ENCODE results near the gene FNDC11. TPM values are rescaled to one million over a fixed set of nuclear protein-coding genes. Genes with fewer than 3 reads are reported as not detected.
A peak's percentile ranks its signal among the peaks of the same experiment; 100 is the strongest.

Gene FNDC11
- total and polyA plus RNA-seq, 2 of the 13 experiments (the other 11 are each of a cell fraction or from before 2014, with no cell fraction given), result 0.07 TPM; not detected in 1

GRCh38 chr20:63537525-63538203 is 16.3 kb upstream of the FNDC11 start (continued):
- TF ChIP-seq ZNF687 (CRISPR knock-in tag; IDR thresholded peaks at IDR 0.05) (peak; percentile 93), ZNF124 (CRISPR knock-in tag; IDR thresholded peaks at IDR 0.05) (peak; percentile 88; the same call in 1 of the 2 replicates), HDAC1 (CRISPR knock-in tag; IDR thresholded peaks at IDR 0.05) (peak; percentile 96), DMAP1 (CRISPR knock-in tag; IDR thresholded peaks at IDR 0.05) (0 out of 2 replicates have a peak, but pooled peaks have one; percentile 75), NCOA1 (CRISPR knock-in tag; IDR thresholded peaks at IDR 0.05) (peak; percentile 33; the same call in 1 of the 2 replicates), DPF2 (CRISPR knock-in tag; IDR thresholded peaks at IDR 0.05; ENCODE audit: borderline replicate concordance, low read depth) (no peak), ISX (CRISPR knock-in tag; conservative IDR thresholded peaks at IDR 0.05) (no peak), ZNF576 (CRISPR knock-in tag; IDR thresholded peaks at IDR 0.05) (no peak), ZNF839 (CRISPR knock-in tag; IDR thresholded peaks at IDR 0.05; ENCODE audit: borderline replicate concordance) (peak; percentile 94; the same call in 1 of the 2 replicates), NKX3-1 (CRISPR knock-in tag; IDR thresholded peaks at IDR 0.05) (0 out of 2 replicates have a peak, but pooled peaks have one; percentile 46), ZNF296 (CRISPR knock-in tag; conservative IDR thresholded peaks at IDR 0.05) (peak; percentile 96), ZSCAN21 (CRISPR knock-in tag; IDR thresholded peaks at IDR 0.05; ENCODE audit: borderline replicate concordance) (peak; percentile 94; the same call in 1 of the 2 replicates), IKZF1 (IDR thresholded peaks at IDR 0.05) (no peak), WIZ (CRISPR knock-in tag; IDR thresholded peaks at IDR 0.05) (peak; percentile 80; the same call in 1 of the 2 replicates), LCORL (IDR thresholded peaks at IDR 0.05) (peak; percentile 40; the same call in 1 of the 2 replicates), LCORL (CRISPR knock-in tag; IDR thresholded peaks at IDR 0.05) (peak; percentile 98), SP1 (IDR thresholded peaks at IDR 0.05) (no peak), SP1 (CRISPR knock-in tag; IDR thresholded peaks at IDR 0.05) (peak; percentile 80; the same call in 1 of the 2 replicates), RFX5 (IDR thresholded peaks at IDR 0.05; ENCODE audit: low read depth, low read length) (peak; percentile 37), ZNF816 (CRISPR knock-in tag; IDR thresholded peaks at IDR 0.05; ENCODE audit: borderline replicate concordance) (no peak), FOSL2 (CRISPR knock-in tag; IDR thresholded peaks at IDR 0.05) (peak; percentile 71), PLSCR1 (CRISPR knock-in tag; IDR thresholded peaks at IDR 0.05; ENCODE audit: borderline replicate concordance) (no peak), HMG20B (CRISPR knock-in tag; conservative IDR thresholded peaks at IDR 0.05) (0 out of 2 replicates have a peak, but pooled peaks have one; percentile 10), ARNTL (CRISPR knock-in tag; IDR thresholded peaks at IDR 0.05) (peak; percentile 64; the same call in 1 of the 2 replicates), ZNF224 (CRISPR knock-in tag; IDR thresholded peaks at IDR 0.05) (no peak), ZBTB1 (CRISPR knock-in tag; IDR thresholded peaks at IDR 0.05; ENCODE audit: borderline replicate concordance) (no peak), ZNF781 (CRISPR knock-in tag; IDR thresholded peaks at IDR 0.05; ENCODE audit: borderline replicate concordance, not compliant biosample characterization) (no peak)

Data from HepG2 (cell line).